Measurements from ENCODE around the gene SRSF6.

DNA sequence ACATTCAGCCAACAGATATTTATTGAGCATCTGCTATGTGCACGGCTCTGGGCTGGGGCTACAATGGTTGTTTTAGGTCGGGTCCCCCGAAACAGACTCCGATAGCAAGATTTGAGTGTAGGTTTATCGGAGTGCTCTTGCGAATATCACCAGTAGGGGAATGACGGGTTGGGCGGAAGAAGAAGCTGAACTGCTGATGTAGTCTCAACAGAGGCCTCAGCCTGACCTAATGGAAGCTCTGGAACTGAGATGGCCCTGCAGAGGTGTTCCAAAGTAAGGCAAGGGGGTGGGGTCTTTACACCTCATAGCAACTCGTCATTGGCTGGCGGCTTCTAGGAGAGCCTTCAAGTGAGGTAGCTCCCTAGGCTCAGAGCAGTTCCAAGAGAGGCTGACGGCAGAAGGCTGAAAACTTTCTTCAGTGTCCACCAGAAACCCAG lies 50.9 kb downstream of the SRSF6 start:
- TF ChIP-seq, protein P1, sequence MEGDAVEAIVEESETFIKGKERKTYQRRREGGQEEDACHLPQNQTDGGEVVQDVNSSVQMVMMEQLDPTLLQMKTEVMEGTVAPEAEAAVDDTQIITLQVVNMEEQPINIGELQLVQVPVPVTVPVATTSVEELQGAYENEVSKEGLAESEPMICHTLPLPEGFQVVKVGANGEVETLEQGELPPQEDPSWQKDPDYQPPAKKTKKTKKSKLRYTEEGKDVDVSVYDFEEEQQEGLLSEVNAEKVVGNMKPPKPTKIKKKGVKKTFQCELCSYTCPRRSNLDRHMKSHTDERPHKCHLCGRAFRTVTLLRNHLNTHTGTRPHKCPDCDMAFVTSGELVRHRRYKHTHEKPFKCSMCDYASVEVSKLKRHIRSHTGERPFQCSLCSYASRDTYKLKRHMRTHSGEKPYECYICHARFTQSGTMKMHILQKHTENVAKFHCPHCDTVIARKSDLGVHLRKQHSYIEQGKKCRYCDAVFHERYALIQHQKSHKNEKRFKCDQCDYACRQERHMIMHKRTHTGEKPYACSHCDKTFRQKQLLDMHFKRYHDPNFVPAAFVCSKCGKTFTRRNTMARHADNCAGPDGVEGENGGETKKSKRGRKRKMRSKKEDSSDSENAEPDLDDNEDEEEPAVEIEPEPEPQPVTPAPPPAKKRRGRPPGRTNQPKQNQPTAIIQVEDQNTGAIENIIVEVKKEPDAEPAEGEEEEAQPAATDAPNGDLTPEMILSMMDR (IDR thresholded peaks at IDR 0.05; ENCODE audit: low read depth, low read length) = no peak
- TF ChIP-seq, protein P2, sequence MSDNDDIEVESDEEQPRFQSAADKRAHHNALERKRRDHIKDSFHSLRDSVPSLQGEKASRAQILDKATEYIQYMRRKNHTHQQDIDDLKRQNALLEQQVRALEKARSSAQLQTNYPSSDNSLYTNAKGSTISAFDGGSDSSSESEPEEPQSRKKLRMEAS (IDR thresholded peaks at IDR 0.05; ENCODE audit: low read depth, low read length) = no peak
- TF ChIP-seq POLR2A (IDR thresholded peaks at IDR 0.05; ENCODE audit: extremely low read depth, insufficient read length) = no peak

Measured in NB4 (cell line).